ENCODE measurements around the gene EEF2K. TPM values are rescaled to one million over a fixed set of nuclear protein-coding genes. Genes with fewer than 3 reads are reported as not detected.

Gene EEF2K
- polyA plus RNA-seq, 3 donors: 0.85 to 6.5 (median 1.7) TPM

- H2AFZ ChIP-seq (ENCODE audit: insufficient read depth, low read depth, low read length, poor library complexity, severe bottlenecking): no peak overlapping the region
- H3K9me3 Mint-ChIP-seq: peaks cover 26 to 43% (median 35%) of the 10 kb centered on the region in 7 donors
- no peaks in the 10 kb centered on the region for H3K4me1 Mint-ChIP-seq
- peaks cover 0 to 1% (median 0%) of the 10 kb centered on the region in 3 donors for H3K27me3 Mint-ChIP-seq (ENCODE audit: low read depth in 3 of 3)
- H4K20me1 ChIP-seq (ENCODE audit: insufficient read depth, low read length): no peaks in the 10 kb centered on the region
- H3K4me1 ChIP-seq (ENCODE audit: control insufficient read depth in 1 of 2, insufficient read depth in 2 of 2, low read length in 2 of 2): no peaks in the 10 kb centered on the region
- H3K4me3 ChIP-seq (replicated peaks in 1 of 3; ENCODE audit: low read depth in 2 of 3, low read length in 3 of 3): no peak overlapping the region
- peaks cover 52 to 59% of the 10 kb centered on the region in 2 donors for H3K36me3 ChIP-seq (replicated peaks in 1 of 2; ENCODE audit: control insufficient read depth in 1 of 2, insufficient read depth in 2 of 2, low read length in 2 of 2)
- H3K27ac Mint-ChIP-seq: no peak overlapping the region
- no peak overlapping the region for H3K4me3 Mint-ChIP-seq
- no peak for TF ChIP-seq CTCF (IDR thresholded peaks at IDR 0.05)
- WGBS (ENCODE audit: insufficient coverage): 100% methylated on average over 2 of the region's 3 CpGs
- peaks cover 22% of the 10 kb centered on the region in 2 donors for H3K9me3 ChIP-seq (replicated peaks in 1 of 2; ENCODE audit: control insufficient read depth in 1 of 2, insufficient read depth in 1 of 2, low read length in 2 of 2)
- no peak overlapping the region for H3K27ac ChIP-seq (ENCODE audit: low read depth in 1 of 2, low read length in 2 of 2)
- H3K4me2 ChIP-seq (replicated peaks; ENCODE audit: extremely low read depth, low read length, poor library complexity, severe bottlenecking): no peak overlapping the region
- H3K79me2 ChIP-seq (ENCODE audit: insufficient read depth, low read length): no peaks in the 10 kb centered on the region
- no peaks in the 10 kb centered on the region for H3K27me3 ChIP-seq (ENCODE audit: control insufficient read depth in 2 of 2, insufficient read depth in 2 of 2, low read length in 2 of 2)
- DNase-seq: no peak
- no peak overlapping the region for H3K9ac ChIP-seq (ENCODE audit: insufficient read depth, low read length, poor library complexity, severe bottlenecking)
- peaks cover 59 to 72% of the 10 kb centered on the region in 2 donors for H3K36me3 Mint-ChIP-seq
- intact Hi-C loops (cut with micrococcal nuclease): no loop called here
Observed at GRCh38 chr16:22335668-22336246, 129.7 kb downstream of the EEF2K start.

GRCh38 chr16:22336581-22336980, 130.5 kb downstream of the EEF2K start:
- H3K4me1 Mint-ChIP-seq: no peaks in the 10 kb centered on the region
- Histone ChIP-seq H3K9me3 (replicated peaks in 1 of 2; ENCODE audit: control insufficient read depth in 1 of 2, insufficient read depth in 1 of 2, low read length in 2 of 2) (peaks cover 22% of the 10 kb centered on the region in 2 donors), H2AFZ (ENCODE audit: insufficient read depth, low read depth, low read length, poor library complexity, severe bottlenecking) (no peak overlapping the region), H3K4me3 (replicated peaks in 1 of 3; ENCODE audit: low read depth in 2 of 3, low read length in 3 of 3) (no peak overlapping the region), H3K4me1 (ENCODE audit: control insufficient read depth in 1 of 2, insufficient read depth in 2 of 2, low read length in 2 of 2) (no peaks in the 10 kb centered on the region), H3K36me3 (replicated peaks in 1 of 2; ENCODE audit: control insufficient read depth in 1 of 2, insufficient read depth in 2 of 2, low read length in 2 of 2) (peaks cover 45 to 55% of the 10 kb centered on the region in 2 donors), H3K9ac (ENCODE audit: insufficient read depth, low read length, poor library complexity, severe bottlenecking) (no peak overlapping the region), H3K79me2 (ENCODE audit: insufficient read depth, low read length) (no peaks in the 10 kb centered on the region), H4K20me1 (ENCODE audit: insufficient read depth, low read length) (no peaks in the 10 kb centered on the region), H3K27me3 (ENCODE audit: control insufficient read depth in 2 of 2, insufficient read depth in 2 of 2, low read length in 2 of 2) (no peaks in the 10 kb centered on the region), H3K27ac (ENCODE audit: low read depth in 1 of 2, low read length in 2 of 2) (no peak overlapping the region), H3K4me2 (replicated peaks; ENCODE audit: extremely low read depth, low read length, poor library complexity, severe bottlenecking) (no peak overlapping the region)
- peaks cover 0 to 2% (median 0%) of the 10 kb centered on the region in 3 donors for H3K27me3 Mint-ChIP-seq (ENCODE audit: low read depth in 3 of 3)
- peaks cover 54 to 71% of the 10 kb centered on the region in 2 donors for H3K36me3 Mint-ChIP-seq
- no peak overlapping the region for H3K27ac Mint-ChIP-seq
- intact Hi-C loops (cut with micrococcal nuclease): no loop called here
- DNase-seq: no peak
- TF ChIP-seq CTCF (IDR thresholded peaks at IDR 0.05): no peak
- peaks cover 30 to 51% (median 43%) of the 10 kb centered on the region in 7 donors for H3K9me3 Mint-ChIP-seq
- H3K4me3 Mint-ChIP-seq: no peak overlapping the region

Data from CD14-positive monocyte (primary cell).